NCI-H2227 (cell line): ENCODE measurements around the gene INPP5A.
"Not testable (repeated sequence)": the region's sequence is repeated elsewhere in the genome, so short reads cannot be mapped to it uniquely, and the experiment has no call there.

ENCODE experiments used
- DNase-seq: peaks from one replicate; lab custom pipeline; 2025; ENCODE audit not compliant: unreplicated experiment; lab: John Stamatoyannopoulos, UW

INPP5A gene

DNA sequence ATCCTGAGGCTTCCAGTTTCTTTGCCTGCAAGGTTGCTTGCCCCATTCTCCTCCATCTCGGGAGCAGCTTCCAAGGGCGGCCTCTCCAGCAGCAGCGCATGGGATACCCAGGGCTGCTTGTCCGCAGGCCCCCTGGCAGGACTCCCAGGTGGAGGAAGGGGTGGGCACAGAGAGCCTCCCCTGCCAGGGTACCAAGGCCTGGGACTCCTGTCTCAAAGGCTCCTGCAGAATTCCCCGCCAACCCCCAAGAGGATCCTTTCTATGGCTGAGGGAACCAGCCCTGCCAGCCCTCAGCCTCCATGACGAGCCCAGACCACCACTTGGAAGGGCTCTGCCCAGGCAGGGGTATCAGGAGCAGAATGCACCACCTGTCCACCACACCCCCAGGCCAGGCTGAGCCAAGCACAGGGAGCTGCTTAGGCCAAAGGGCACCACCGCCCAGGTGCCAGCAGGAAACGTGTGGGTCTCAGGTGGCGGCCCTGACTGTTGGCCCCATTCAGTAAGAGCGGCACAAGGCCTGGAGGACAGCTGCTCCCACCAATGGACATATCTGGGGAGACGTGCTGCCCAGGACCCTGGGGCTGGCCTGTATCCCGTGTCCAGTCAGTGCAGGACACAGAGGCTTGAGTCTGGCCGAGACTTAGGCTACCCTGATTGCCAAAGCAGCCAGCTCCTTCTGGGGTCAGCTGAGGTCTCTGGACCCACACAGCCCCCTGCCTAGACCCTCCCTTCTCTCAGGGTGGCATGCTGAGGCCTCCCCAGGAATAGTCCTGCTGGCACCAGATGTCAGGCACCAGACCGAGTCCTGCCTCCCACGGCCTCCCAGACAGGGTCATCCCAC lies 33.8 kb upstream of the INPP5A start:
- no peak for DNase-seq

DNA sequence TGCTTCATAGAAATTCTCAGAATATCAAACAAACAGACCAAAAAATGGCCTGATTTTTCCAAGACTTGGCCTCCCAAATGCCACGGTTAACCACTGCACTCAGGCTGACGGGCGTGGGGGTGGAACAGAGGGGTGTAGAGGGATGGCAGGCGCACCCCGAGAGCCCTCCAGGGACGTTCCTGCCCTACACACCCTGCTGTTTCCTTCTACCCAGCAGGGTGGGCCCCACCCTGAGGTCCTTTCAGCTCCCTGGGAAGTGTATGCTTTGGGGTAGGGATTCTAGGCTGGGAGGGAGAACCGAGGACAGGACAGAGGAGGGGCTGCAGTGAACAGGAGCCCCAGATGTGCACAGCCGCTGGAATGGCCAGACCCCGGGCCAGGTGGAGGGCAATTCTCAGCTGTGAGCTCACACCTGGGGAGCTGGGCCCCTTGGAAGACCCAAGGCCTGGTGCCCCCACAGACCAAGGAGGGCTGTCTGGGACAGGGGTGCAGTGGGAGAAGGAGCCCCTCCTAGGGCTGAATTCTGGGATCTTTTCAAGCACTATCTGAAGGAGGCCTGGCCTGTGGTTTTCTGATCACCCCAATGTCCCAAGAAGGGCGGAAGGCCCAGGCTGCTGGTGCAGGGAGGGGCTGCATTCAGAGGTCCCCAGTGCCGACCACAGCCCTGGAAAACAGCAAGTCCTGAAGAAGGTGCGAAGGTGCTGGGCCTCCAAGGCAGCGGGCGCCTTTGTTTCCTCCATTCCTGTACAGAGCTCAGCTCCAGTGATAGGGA lies 32.9 kb upstream of the INPP5A start:
- DNase-seq = no peak

DNA sequence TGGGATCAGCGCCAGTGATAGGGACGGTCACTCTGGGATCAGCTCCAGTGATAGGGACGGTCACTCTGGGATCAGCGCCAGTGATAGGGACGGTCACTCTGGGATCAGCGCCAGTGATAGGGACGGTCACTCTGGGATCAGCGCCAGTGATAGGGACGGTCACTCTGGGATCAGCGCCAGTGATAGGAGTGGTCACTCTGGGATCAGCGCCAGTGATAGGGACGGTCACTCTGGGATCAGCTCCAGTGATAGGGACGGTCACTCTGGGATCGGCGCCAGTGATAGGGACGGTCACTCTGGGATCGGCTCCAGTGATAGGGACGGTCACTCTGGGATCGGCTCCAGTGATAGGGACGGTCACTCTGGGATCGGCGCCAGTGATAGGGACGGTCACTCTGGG lies 32.0 kb upstream of the INPP5A start:
- DNase-seq = not testable (repeated sequence)

DNA sequence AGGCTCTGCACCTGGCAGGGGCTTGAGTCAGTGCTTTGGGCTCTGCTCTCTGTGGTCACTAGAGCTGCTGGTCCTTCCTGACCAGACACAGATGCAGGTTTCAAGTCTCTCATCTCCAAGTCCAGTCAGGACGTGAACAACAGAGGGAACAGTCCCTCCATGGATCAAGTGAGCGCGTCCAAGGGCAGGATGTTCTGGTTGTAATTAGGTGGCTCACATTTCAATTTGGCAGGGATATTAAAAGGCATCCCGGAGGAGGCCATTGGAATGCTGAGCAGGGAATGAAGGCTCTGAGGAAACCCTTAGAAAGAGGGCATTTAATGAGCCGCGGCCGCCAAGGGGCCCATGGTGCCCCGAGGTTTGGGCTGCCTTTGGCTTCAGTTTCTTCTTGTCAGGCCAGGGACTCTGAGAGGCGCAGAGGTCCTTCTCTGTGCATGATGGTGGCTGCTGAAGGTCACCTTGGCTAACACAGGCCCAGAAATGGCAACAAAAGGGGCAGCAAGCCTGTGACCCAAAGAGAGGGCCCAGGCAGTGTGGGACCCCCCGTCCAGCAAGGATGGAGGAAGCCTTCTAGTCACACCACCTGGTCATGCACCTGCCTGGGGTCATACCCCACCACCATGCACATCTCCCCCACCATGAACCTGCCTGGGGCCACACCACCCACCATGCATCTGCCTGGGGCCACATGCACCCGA lies 30.7 kb upstream of the INPP5A start:
- DNase-seq = no peak

DNA sequence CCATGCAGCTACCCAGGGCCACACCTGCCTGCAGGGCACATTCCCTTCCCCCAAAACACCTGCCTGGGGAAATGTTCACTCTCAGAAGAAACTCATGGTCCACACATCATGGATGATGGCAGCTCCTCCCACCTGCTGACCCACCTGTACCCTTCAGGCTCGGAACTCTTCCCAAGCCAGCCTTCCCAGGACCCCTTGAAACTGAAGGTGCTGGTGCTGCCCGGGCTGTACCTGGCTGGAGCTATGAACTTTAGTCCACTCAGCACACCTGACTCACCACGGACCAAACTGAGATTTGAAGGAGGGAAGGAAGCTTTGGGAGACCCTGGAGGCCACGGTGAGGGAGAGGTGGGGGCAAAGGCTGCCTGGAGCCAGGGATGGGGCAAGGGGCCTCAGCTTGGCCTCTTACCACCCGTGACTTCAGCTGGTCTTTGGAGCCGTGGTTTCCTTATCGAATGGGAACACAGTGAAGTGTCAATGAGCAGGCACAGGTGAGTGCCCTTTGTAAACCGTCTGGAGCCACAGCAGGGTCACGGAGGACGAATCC lies 30.1 kb upstream of the INPP5A start:
- no peak for DNase-seq

GRCh38 chr10:132507956-132508490 lies 29.6 kb upstream of the INPP5A start:
- DNase-seq = no peak

DNA sequence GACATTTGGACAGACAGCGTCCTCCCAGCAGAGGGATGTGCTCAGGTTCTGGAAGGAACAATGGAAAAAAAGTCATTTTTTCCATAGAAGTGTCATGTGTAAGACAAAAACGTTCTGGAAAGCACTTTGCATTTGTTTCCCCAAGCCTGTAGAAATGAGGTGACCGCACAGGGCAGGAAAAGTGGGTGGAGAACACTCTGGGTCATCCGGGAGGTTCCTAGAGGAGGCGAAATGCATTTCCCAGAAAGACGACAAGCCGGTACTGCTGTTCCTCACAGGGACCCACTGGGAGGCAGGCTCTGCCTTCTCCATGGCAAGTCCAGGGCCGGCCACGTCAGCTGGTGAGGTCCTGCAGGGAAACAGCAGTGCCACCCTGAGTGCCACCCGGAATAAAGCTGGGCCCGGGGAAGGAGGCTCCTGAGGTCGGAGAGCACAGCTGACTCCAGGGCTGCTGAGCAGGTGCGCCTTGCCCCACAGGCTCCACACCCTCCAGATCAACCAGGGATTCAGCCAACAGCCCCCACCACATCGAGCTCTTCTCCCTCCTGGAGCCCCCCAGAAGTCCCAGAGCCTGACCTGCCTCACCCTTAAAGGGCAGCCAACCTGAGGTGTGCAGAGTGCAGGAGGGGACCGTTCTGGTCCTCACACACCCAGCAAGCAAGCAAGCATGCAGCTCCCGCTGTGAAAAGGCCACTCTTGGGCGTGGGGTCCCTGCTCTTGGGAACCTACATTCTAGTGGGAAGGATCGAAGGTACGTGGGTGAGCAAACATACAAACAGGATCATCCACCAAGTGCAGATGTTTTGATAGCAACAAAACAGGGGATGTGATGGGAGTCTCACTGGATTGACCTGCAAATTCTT lies 28.8 kb upstream of the INPP5A start:
- no peak for DNase-seq

- DNase-seq = no peak
Observed at GRCh38 chr10:132509506-132510173, 27.9 kb upstream of the INPP5A start.

- DNase-seq = no peak
Observed at GRCh38 chr10:132510174-132510611, 27.4 kb upstream of the INPP5A start.

DNA sequence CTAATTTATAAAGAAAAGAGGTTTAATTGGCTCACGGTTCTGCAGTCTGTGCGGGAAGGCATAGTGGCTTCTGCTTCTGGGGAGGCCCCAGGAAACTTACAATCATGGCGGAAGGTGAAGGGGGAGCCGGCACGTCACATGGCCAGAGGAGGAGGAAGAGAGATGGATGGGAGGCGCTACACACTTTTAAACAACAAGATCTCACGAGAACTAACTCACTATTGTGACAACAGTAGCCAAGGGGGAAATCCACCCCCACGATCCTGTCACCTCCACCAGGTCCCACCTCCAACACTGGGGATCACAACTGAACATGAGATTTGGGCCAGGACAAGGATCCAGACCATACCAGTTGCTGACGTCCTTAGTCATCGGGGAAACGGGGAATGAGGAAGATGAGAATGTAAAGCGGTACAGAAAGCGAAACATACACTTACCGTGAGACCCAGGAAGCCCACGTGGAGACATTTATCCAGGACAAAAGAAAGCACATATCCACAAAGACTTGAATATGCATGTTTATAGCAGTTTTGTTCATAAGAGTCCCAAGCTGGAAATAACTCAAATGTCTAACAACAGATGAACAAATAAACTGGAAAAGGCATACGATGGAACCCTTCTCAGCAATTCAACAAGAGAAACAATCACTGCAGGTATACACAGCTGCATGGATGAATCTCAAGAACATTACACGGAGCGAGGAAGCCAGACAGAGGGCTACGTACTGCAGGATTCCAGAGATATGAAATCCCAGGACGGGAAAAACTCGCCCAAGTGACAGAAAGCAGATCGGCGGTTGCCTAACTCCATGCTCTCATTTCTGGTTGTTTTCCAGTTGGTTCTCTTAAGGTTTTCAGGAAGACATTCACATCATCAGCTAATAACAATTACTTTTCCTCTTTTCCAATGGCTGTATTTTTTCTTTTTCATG lies 26.2 kb upstream of the INPP5A start:
- no peak for DNase-seq

DNA sequence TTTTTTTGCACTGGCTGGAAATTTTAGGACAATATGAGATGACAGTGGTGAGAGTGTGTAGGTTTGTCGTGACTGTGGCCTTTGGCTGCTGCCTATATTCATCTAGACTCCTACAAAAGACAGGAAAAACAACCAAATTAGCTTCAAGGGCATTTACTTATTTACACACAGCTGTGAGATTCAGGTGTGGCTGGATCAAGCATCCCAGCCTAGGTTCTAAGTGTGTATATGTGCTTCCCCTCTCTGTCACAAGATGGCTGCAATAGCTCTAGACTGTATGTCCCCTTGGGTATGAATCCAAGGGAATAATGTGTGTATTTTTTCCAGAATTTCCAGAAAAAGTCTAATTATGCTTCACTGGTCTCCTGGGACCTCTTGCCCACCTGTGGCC lies 25.5 kb upstream of the INPP5A start:
- no peak for DNase-seq

- no peak for DNase-seq
Observed at GRCh38 chr10:132512693-132513345, 24.8 kb upstream of the INPP5A start.

GRCh38 chr10:132514821-132515520 lies 22.6 kb upstream of the INPP5A start:
- DNase-seq = no peak

DNA sequence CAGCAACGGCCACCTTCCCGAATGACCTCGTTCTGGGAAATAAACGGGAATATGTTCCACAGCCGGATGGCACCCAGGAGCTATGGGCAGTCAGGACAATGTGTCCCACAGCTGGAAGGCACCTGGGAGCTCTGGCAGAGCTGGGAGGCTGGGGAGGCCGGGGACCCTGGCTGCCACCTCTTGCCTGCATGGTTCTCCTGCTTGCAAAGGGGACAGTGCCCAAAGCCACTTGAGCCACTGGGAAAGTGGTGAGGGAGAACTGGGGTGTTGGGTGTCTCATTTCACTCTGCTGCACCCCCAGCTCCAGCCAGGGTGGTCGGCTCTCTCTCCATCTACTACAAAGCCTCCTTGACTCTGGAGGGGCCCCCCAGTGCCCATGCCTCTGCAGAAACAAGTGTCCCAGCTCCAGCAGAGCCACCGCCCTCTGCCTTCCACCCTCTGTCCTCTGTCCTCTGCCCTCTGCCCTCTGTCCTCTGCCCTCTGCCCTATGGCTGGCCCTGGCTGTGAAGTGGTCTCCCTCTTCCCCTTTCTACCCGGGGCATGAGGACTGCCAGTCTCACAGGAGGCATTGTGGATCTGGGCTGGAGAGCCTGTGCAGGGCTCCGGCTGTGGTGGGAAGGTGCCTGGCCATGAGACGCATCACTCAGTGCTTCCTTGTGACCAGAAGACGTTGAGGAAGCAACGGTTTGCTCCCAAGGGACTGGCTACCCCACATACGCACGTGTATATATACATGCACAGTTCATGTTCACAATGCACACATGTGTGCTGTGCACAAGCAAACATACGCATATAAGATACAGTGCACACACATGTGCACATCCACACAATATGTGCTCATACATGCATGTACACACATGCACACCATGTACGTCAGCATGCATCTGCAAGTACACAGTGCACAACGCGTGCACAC lies 21.5 kb upstream of the INPP5A start:
- DNase-seq = no peak

DNA sequence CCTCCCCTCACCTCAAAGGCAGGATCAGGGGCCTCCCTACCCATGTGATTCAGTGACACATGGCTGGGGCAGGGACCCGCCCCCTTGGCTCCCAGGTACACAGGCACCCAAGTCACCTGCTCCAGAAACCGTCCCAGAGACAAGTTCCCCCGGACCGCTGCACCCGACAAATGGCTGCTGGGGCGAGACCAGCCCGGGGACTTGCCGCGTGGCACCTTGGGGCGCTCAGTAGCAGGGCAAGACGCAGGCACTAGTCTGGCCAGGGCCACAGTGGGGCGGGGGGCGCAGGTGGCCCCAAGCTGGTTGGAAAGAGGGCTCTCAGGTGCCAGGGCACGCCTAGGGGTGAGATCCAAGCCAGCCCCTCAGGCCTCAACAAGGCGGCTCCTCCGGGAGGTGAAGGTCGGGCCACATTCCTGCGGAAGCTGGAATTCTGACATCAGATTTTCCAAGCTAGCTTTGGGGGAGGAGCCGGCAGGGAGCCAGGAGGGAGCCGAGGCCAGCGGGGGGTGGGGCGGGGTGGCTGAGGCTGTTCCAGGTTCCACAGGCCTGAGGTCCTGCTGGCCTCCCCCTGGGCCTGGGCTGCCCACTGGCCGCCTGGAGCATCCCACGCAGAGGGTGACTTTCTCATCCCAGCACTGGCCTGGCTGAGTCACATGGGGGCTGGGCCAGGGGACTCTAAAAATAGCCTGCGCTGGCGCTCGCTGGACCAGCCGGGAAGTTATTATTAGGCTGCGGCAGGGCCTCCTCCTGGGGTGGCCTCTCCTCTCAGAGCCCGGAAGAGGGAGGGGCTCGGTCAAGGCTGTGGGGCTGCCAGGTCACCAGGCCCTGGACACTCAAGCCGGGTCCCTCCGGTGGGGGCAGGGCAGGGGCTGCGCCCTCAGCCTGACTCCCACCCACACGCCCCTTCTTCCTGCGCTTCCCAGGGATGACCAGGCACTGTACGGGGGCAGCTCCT lies 20.5 kb upstream of the INPP5A start:
- DNase-seq = peak; percentile 46
